NCI-H748 treated with DMSO at 0.1 percent for 48 hours (cell line): ENCODE data around the gene AP1AR.
"Not testable (repeated sequence)": the region's sequence is repeated elsewhere in the genome, so short reads cannot be mapped to it uniquely, and the experiment has no call there.

ENCODE experiments used
- DNase-seq: peaks from one replicate; lab custom pipeline; 2025; lab: John Stamatoyannopoulos, UW

Gene AP1AR

GRCh38 chr4:112279025-112279881 lies 47.7 kb downstream of the AP1AR start:
- no peak for DNase-seq

DNA sequence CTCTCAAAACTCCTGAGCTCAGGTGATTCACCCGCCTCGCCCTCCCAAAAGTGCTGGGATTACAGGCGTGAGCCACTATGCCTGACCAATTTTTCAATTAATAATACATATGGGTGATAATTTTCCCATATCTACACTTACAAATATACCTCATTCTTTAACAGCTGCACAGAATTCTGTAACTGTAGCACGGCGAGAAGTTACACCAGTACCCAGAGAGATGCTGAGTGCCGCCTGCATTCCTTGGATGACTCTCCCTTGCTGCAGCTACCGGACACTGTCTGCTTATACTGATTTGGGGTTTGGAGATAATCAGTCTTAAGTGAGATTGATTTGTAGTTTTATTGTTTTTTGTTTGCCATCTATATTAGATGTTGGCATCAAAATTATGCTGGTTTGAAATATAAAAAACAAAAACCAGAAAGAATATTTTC lies 48.3 kb downstream of the AP1AR start:
- no peak for DNase-seq

DNA sequence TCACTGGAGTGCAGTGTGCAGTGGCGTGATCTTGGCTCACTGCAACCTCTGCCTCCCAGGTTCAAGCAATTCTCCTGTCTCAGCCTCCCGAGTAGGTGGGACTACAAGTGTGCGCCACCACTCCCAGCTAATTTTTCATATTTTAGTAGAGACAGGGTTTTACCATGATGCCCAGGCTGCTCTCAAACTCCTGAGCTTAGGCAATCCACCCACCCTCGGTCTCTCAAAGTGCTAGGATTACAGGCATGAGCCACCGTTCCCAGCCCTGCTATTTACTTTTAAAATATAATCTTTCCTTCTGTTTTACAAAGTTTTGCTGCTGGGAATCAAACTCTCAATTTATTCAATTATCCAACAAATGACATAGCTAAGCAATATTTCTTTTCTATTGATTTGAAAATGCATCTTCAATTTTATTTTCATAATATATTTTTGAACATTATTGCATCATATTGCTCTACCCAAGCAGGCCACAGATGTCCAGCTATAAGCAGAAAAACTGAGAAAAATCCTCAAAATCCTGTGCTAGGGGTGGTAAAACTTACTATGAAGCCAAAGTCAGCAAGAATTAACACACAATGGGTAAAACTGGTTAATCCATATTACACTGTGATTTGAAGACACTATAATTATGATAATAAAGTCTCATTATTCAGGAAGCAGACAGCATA lies 48.9 kb downstream of the AP1AR start:
- no peak for DNase-seq

DNA sequence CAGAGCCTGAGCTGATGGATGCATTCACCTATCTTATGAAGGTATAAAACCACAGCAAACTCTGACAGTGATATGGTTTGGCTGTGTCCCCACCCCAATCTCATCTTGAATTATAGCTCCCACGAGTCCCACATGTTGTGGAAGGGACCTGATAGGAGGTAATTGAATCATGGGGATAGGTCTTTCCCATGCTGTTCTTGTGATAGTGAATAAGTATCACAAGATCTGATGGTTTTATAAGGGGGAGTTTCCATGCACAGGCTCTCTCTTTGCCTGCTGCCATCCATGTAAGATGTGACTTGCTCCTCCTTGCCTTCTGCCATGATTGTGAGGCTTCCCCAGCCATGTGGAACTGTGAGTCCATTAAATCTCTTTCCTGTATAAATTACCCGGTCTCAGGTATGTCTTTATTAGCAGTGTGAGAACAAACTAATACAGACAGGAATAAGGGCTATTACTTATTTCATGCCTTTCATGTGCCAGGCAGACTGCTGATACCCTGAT lies 50.4 kb downstream of the AP1AR start:
- not testable (repeated sequence) for DNase-seq

- no peak for DNase-seq
These were observed 51.5 kb downstream of the AP1AR start for GRCh38 chr4:112282860-112283667.

- DNase-seq = no peak
These were observed 52.6 kb downstream of the AP1AR start for GRCh38 chr4:112284166-112284565.

DNA sequence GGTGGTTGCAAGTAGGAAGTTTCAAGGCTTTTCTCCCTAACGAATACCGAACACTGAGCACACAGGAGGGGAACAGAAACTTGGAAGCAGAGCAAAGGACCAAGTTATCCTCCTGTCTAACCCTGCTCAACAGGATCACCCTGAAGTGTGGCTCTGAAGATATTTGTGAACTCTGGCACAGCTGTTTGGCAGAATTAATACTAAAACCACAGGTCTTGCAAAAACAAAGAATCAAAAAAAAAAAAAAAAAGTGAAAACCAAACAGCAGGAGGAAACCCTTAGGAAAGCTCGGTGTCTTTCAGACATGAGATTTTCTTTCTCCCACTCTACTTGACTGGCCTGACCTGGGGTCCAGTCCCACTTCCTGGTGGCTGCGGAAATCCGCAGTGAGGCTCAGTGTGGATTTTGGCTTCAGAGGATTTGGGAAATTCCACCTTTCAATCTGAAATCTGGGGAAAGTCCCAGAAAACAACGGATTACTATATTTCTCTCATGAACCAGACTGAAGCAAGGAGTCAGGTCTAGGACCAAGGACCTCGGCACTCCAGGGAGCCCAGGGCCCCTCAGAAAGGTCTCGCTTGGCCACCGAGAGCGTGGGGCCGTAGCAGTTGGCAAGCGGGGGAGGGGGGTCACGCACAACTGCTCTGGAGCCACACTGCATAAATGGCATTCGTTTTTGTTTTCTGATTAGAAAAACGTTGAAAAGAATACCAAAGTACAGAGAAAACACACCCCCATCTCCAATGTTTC lies 53.2 kb downstream of the AP1AR start:
- no peak for DNase-seq

DNA sequence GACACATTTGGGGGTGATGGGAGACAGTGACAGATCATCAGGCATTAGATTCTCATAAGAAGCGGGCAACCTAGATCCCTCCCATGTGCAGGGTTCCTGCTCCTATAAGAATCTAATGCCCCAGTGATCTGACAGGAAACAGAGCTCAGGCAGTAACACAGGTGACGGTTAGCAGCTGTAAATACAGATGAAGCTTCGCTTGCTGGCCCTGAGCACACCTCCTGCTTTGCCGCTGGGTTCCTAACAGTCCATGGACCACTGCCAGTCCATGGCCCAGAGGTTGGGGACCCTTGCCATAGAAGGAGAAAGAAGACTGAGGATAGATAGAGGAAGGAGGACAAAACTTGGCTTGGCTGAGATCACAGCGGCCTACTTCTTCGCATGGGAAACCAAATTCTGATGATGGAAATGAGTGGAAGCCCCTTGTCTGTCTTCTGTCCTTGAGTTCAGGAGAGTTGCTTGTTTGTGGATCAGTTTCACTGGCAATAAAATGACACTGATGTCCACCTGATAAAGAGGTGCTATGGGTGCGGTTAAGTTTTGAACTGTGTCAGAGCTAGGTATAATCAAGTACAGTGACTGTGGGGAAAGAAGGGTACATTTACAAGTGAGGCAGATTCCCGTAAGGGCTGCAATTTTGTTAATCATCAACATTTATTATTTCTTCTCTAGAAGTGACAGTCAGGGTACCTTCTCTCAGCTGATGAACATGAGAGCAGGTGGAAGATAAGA lies 55.8 kb downstream of the AP1AR start:
- no peak for DNase-seq

GRCh38 chr4:112288455-112288854 lies 56.9 kb downstream of the AP1AR start:
- DNase-seq = no peak

- DNase-seq = no peak
These were observed 58.0 kb downstream of the AP1AR start for GRCh38 chr4:112289407-112290253.

GRCh38 chr4:112290341-112290740 lies 58.8 kb downstream of the AP1AR start:
- no peak for DNase-seq

DNA sequence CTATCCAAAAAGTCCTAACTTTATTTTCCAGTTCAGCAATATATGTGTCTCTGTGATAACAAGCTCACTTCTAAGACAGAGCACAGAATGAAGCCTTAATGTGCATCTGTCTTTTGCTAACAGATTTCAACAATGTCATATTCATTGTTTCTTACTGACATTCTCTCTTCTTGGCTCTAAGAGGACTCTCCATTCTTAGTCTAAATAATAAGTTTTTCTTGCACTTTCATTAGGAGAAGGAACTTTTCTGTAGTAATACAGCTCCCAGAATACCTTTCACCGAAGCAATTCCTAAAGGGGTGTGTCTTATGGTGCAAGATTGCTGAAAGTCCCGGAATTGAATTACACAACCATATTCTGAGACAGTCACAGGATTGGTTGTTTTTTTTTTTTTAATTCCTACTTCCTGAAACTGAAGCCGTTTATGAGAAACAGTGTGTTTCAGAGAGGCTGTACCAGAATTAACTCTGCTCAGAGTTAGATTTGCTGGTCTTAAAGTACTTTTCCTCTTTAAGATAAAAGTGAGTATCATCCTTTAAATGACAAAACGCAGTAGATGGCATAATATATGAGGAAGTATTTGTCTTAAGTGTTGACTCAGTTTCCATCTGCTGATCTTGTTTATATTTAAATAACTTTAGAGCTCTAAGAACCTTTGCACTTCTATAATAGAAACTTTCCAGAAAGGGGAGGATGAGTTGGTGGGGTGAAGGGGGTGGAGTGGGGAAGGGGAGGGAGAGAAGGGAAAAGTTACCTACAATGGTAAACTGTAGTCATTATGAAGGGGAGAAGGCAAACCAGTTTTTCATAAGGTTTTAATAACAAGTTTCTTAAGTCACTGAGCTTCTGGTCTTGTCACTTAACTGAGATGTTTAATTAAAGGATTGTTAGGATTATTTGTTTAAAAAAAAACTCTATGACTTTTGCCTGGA lies 65.6 kb downstream of the AP1AR start, which contains the start of gene ALPK1:
TSS of gene ALPK1 (plus strand) at position 421 of the 932 bp plus-strand sequence.
- DNase-seq = no peak

- no peak for DNase-seq
These were observed 68.1 kb downstream of the AP1AR start for GRCh38 chr4:112299721-112300120.

- DNase-seq = no peak
These were observed 71.0 kb downstream of the AP1AR start for GRCh38 chr4:112302320-112303274.

DNA sequence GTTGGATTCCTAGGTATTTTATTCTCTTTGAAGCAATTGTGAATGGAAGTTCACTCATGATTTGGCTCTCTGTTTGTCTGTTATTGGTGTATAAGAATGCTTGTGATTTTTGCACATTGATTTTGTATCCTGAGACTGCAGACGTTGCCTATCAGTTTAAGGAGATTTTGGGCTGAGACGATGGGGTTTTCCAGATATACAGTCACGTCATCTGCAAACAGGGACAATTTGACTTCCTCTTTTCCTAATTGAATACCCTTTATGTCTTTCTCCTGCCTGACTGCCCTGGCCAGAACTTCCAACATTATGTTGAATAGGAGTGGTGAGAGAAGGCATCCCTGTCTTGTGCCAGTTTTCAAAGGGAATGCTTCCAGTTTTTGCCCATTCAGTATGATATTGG lies 73.9 kb downstream of the AP1AR start:
- DNase-seq = not testable (repeated sequence)

- DNase-seq = not testable (repeated sequence)
These were observed 77.7 kb downstream of the AP1AR start for GRCh38 chr4:112309263-112309791.

DNA sequence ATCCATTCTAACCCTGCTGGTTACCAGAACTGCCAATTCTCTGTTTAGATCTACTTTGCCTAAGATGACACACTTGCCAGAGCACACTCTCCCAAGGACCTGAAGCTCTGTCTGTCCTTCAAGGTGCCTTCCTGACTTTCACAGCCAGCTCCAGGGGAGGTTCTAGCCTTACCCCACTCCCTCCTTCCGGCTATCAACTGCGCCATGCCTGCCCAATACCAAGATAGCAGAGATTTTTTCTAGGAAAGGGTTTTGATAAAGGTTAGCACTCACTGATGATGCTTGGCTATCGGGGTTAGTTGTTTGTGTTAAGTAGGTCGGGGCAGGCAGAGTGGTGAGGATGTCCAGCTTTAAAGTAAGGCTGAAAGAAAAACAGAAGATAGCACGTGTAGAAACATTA lies 79.9 kb downstream of the AP1AR start:
- DNase-seq = no peak
